ENCODE data around the gene MALRD1.

DNA sequence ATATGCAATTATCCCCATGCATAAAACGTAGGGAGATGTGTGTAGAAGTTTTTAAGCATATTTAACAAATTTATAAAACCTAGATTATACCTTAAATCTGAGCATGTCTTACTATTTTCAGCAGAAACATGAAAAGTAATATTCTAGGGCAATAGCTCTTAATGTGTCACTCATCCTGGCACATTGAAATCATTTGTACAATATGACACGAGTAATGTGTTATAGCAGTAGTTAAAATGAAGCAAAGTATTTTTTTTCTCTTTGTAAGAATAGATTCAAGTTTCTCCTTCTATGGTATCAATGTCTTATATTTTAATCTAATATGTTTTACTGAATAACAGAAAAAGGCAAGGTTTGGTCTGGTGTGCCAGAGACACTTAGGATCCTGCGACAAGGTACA, 492.7 kb downstream of the MALRD1 start:
- TF ChIP-seq, protein P1, sequence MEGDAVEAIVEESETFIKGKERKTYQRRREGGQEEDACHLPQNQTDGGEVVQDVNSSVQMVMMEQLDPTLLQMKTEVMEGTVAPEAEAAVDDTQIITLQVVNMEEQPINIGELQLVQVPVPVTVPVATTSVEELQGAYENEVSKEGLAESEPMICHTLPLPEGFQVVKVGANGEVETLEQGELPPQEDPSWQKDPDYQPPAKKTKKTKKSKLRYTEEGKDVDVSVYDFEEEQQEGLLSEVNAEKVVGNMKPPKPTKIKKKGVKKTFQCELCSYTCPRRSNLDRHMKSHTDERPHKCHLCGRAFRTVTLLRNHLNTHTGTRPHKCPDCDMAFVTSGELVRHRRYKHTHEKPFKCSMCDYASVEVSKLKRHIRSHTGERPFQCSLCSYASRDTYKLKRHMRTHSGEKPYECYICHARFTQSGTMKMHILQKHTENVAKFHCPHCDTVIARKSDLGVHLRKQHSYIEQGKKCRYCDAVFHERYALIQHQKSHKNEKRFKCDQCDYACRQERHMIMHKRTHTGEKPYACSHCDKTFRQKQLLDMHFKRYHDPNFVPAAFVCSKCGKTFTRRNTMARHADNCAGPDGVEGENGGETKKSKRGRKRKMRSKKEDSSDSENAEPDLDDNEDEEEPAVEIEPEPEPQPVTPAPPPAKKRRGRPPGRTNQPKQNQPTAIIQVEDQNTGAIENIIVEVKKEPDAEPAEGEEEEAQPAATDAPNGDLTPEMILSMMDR (conservative IDR thresholded peaks at IDR 0.05; ENCODE audit: low read depth, low read length), result no peak
- TF ChIP-seq EZH2 (IDR thresholded peaks at IDR 0.05; ENCODE audit: borderline replicate concordance, low read depth, low read length, poor library complexity, severe bottlenecking), result no peak

All from A673 (cell line).